ENCODE data around the gene CFAP119.

- TF ChIP-seq POLR2AphosphoS5 (IDR thresholded peaks at IDR 0.05; ENCODE audit: low read depth) (peak; percentile 85), CTCF (IDR thresholded peaks at IDR 0.05; ENCODE audit: insufficient read depth, low read length) (no peak), GABPA (IDR thresholded peaks at IDR 0.05; ENCODE audit: low read depth) (peak; percentile 15; the same call in 1 of the 2 replicates), REST (IDR thresholded peaks at IDR 0.05; ENCODE audit: insufficient replicate concordance, low read depth) (peak; percentile 17), SPI1 (IDR thresholded peaks at IDR 0.05; ENCODE audit: borderline replicate concordance, low read depth) (no peak)
These were observed 13.7 kb upstream of the CFAP119 start for GRCh38 chr16:30775392-30776188.

Data from HL-60 (cell line).